H1 (cell line): ENCODE measurements around the gene FGF2. TPM values are rescaled to one million over a fixed set of nuclear protein-coding genes. Genes with fewer than 3 reads are reported as not detected.
A peak's percentile ranks its signal among the peaks of the same experiment; 100 is the strongest.

Experiments used
- POLR2AphosphoS5 ChIP-seq: IDR thresholded peaks from 2 replicates; pipeline ENCODE4 v1.6.1; 2011; ENCODE audit warnings: low read depth, low read length
- RXRA ChIP-seq: IDR thresholded peaks from 2 replicates; pipeline ENCODE4 v1.6.1; 2011; ENCODE audit warnings: low read depth, mild to moderate bottlenecking, low read length, moderate library complexity; ENCODE audit not compliant: insufficient read depth
- SP2 ChIP-seq: IDR thresholded peaks from 2 replicates; pipeline ENCODE4 v1.6.1; 2012; ENCODE audit warnings: mild to moderate bottlenecking, low read length, inconsistent platforms
- TEAD4 ChIP-seq: IDR thresholded peaks from 2 replicates; pipeline ENCODE4 v1.6.1; 2012; ENCODE audit warnings: low read depth, low read length, inconsistent platforms, mixed read lengths
- polyA plus RNA-seq, 7 experiments: library from polyadenylated mRNA; depleted of rRNA in 3 of 7; stranded (reverse) in 5 of 7; unstranded in 2 of 7; fragments of >200 nt in 5 of 7; fragments of 200-250 nt in 2 of 7; gene quantifications; 1 replicate in 5 of 7; 2 replicates in 1 of 7; 4 replicates in 1 of 7; pipeline versions ENCODE4 v1.2.1 to v1.2.3, GENCODE V29; 2011 to 2013; ENCODE audit warnings: missing spikeins in 2 of 7, mixed read lengths in 2 of 7
- total RNA-seq: library from RNA; stranded (reverse); fragmentation: NEBNext Ultra II Directional; extraction: Animal tissue kit (Norgen Biotek cat#: 25700); gene quantifications from 2 replicates; pipeline ENCODE4 v1.2.1, GENCODE V29; 2021
- TF ChIP-seq, protein P1 (sequence below): IDR thresholded peaks from 2 replicates; pipeline ENCODE4 v1.6.1; 2012; ENCODE audit warnings: inconsistent platforms

FGF2 gene
- total and polyA plus RNA-seq, 2 of the 8 experiments (the other 6 are each of a cell fraction or from before 2014, with no cell fraction given) = 23.4 to 145 TPM

DNA sequence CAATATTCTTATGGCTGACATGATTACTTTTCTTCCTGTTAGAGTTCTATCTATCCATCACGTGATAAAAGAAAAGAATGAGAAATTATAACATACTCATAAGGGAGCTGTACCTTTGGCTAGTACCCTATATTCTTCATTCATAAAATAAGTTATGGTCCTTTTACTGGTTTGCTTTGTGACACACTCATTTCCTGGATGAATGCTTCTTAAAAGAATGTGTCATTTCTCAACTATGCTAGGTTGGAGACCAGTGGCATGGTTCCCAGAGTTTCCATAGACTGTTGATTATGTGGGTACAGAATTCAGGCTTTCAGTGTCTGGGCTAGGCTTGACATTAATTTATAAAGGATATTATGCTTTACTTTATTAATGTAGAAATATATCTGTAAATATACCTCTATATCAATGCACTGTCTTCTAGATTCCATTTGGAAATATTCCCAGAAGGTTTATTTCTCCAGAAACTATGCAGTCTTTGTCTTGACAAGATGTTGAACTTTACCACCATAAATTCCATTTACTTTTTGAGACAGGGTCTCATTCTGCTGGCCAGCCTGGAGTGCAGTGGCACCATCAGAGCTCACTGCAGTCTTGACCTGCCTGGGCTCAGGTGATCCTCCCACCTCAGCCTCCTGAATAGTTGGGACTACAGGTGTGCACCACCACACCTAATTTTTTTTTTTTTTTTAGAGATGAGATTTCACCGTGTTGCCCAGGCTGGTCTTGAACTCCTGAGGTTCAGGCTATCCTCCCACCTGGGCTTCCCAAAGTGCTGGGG lies 71.9 kb downstream of the FGF2 start (continued):
- TF ChIP-seq POLR2AphosphoS5 (peak; percentile 44; the same call in 1 of the 2 replicates), SP2 (no peak), RXRA (no peak), TEAD4 (no peak)
- TF ChIP-seq, protein P1, sequence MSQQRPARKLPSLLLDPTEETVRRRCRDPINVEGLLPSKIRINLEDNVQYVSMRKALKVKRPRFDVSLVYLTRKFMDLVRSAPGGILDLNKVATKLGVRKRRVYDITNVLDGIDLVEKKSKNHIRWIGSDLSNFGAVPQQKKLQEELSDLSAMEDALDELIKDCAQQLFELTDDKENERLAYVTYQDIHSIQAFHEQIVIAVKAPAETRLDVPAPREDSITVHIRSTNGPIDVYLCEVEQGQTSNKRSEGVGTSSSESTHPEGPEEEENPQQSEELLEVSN = no peak
